ENCODE measurements around the gene RAB11FIP3. TPM values are rescaled to one million over a fixed set of nuclear protein-coding genes. Genes with fewer than 3 reads are reported as not detected.

Gene RAB11FIP3
- total RNA-seq, 2 experiments from 2014 or later: 14.8 to 18.4 TPM

- POLR2A ChIA-PET: no interaction called here
These were observed 104.8 kb downstream of the RAB11FIP3 start for GRCh38 chr16:530111-530817.

DNA sequence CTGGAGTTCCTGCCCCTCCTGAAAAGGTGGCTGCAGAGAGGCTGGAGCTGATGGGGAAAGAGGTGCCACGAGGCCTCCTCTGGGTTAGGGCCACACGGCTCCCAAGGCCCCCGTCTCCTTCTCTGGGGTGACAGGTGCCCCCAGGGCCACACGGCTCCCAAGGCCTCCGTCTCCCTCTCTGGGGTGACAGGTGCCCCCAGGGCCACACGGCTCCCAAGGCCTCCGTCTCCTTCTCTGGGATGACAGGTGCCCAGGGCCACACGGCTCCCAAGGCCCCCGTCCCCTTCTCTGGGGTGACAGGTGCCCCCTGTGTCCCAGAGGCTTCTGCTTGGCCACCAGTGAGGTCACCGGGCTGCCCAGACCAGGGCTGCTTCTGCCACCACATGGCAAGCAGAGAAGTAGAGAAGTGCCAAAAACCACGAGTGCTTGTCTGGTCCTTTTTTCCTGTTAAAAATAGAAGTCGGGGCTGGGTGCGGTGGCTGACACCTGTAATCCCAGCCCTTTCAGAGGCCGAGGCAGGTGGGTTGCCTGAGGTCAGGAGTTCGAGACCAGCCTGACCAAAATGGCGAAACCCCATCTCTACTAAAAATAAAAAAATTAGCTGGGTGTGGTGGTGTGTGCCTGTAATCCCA is 106.2 kb downstream of the RAB11FIP3 start:
- intact Hi-C loops (cut with micrococcal nuclease): no loop called here
- H3K9me3 Mint-ChIP-seq: no peaks in the 10 kb centered on the region
- H3K4me1 Mint-ChIP-seq (ENCODE audit: low read depth): peaks cover 16% of the 10 kb centered on the region
- H3K4me3 Mint-ChIP-seq: no peak overlapping the region
- DNase-seq: no peak
- H3K36me3 Mint-ChIP-seq: peaks cover 1% of the 10 kb centered on the region
- CTCF ChIA-PET: no interaction called here
- POLR2A ChIA-PET: interaction anchor here (0.9 kb wide), 1 partner anchor 175 kb away, joined by 3 read pairs; no protein-coding TSS in a partner anchor
- H3K27ac Mint-ChIP-seq: no peak overlapping the region
- H3K27me3 Mint-ChIP-seq: no peaks in the 10 kb centered on the region

More at GRCh38 chr16:530111-530817, 104.8 kb downstream of the RAB11FIP3 start:
- peaks cover 2% of the 10 kb centered on the region for H3K36me3 Mint-ChIP-seq
- CTCF ChIA-PET: no interaction called here
- peak overlapping the region; percentile 8 for H3K27ac Mint-ChIP-seq
- H3K9me3 Mint-ChIP-seq: no peaks in the 10 kb centered on the region
- no peak for DNase-seq
- H3K4me1 Mint-ChIP-seq (ENCODE audit: low read depth): peaks cover 25% of the 10 kb centered on the region
- intact Hi-C loops (cut with micrococcal nuclease): no loop called here
- no peaks in the 10 kb centered on the region for H3K27me3 Mint-ChIP-seq
- peak overlapping the region; percentile 26 for H3K4me3 Mint-ChIP-seq

DNA sequence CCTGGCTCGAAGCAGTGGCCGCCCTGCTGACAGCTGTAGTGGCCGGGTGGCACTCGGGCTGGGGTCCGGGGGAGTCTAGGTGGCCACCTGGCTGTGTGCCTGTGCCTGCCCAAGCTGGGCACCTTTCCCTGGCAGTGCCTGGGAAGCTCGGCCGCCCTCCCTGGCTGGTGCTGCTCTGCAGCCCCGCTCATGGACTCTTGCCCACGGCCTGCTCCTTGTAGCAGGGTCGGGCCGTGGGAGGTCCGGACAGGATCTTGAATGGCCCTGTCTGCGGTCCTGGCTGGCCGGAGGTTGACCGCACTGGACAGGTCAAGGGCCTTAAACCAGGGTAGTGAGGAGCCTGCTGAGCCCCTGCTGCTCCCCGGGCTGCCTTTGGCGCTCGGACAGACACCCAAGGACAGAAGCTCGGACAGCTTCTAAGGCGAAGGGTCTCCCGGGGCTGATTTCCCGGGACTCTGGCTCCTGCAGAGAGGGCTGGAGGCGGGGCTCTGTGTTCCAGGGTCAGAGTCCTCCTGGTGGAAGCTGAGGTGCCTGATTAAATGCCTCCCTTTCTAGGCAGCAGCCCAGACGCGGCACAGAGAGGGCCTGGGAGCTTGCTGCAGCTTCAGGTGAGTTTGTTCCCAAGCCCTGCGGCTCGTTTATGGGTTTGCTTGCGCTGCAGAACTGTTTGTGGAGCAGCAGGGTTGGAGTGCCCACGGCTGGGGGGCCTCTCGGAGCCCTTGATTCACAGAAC is 108.1 kb downstream of the RAB11FIP3 start:
- H3K4me1 Mint-ChIP-seq (ENCODE audit: low read depth): peaks cover 15% of the 10 kb centered on the region
- intact Hi-C loops (cut with micrococcal nuclease): no loop called here
- ChIA-PET POLR2A (no interaction called here), CTCF (no interaction called here)
- peaks cover 6% of the 10 kb centered on the region for H3K36me3 Mint-ChIP-seq
- H3K4me3 Mint-ChIP-seq: no peak overlapping the region
- H3K27me3 Mint-ChIP-seq: no peaks in the 10 kb centered on the region
- no peaks in the 10 kb centered on the region for H3K9me3 Mint-ChIP-seq
- no peak overlapping the region for H3K27ac Mint-ChIP-seq
- no peak for DNase-seq

GRCh38 chr16:534135-534534 is 108.7 kb downstream of the RAB11FIP3 start:
- intact Hi-C loops (cut with micrococcal nuclease): no loop called here

DNA sequence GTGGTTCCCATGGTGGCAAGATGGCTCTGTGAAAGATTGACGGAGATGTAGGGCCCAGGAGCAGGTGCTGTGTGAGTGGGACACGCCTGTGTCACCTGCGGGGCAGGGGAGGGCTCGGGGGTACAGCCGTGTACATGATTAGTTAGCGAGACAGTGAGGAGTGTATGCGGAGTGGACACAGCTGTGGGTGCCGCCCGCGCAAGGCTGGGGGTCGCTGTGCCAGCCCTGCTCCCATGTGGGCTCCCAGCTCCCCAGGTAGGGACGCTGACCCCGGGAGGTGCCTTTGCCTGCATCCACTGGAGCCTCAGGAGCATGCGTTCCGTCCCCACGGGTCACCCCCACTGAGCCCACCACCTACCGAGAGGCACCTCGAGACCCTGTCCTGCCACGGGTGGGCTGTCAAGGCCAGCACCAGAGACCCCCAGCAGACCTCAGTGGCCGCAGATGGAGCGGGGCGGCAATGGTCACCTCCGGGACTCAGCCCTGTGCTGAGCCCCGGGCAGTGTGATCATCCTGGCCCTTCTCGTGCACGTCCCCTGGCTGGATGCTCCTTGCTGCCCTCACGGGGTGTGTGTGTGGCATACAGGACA is 109.5 kb downstream of the RAB11FIP3 start:
- no peak for DNase-seq
- no peak overlapping the region for H3K4me3 Mint-ChIP-seq
- ChIA-PET CTCF (no interaction called here), POLR2A (no interaction called here)
- H3K36me3 Mint-ChIP-seq: peaks cover 9% of the 10 kb centered on the region
- no peak overlapping the region for H3K27ac Mint-ChIP-seq
- intact Hi-C loops (cut with micrococcal nuclease): no loop called here
- H3K4me1 Mint-ChIP-seq (ENCODE audit: low read depth): peaks cover 6% of the 10 kb centered on the region
- H3K9me3 Mint-ChIP-seq: no peaks in the 10 kb centered on the region
- H3K27me3 Mint-ChIP-seq: no peaks in the 10 kb centered on the region

More at GRCh38 chr16:534135-534534, 108.7 kb downstream of the RAB11FIP3 start:
- peaks cover 9% of the 10 kb centered on the region for H3K36me3 Mint-ChIP-seq
- H3K4me1 Mint-ChIP-seq (ENCODE audit: low read depth): peaks cover 13% of the 10 kb centered on the region
- ChIA-PET POLR2A (no interaction called here), CTCF (no interaction called here)
- no peaks in the 10 kb centered on the region for H3K9me3 Mint-ChIP-seq
- H3K27me3 Mint-ChIP-seq: no peaks in the 10 kb centered on the region
- no peak overlapping the region for H3K27ac Mint-ChIP-seq
- no peak for DNase-seq
- no peak overlapping the region for H3K4me3 Mint-ChIP-seq

DNA sequence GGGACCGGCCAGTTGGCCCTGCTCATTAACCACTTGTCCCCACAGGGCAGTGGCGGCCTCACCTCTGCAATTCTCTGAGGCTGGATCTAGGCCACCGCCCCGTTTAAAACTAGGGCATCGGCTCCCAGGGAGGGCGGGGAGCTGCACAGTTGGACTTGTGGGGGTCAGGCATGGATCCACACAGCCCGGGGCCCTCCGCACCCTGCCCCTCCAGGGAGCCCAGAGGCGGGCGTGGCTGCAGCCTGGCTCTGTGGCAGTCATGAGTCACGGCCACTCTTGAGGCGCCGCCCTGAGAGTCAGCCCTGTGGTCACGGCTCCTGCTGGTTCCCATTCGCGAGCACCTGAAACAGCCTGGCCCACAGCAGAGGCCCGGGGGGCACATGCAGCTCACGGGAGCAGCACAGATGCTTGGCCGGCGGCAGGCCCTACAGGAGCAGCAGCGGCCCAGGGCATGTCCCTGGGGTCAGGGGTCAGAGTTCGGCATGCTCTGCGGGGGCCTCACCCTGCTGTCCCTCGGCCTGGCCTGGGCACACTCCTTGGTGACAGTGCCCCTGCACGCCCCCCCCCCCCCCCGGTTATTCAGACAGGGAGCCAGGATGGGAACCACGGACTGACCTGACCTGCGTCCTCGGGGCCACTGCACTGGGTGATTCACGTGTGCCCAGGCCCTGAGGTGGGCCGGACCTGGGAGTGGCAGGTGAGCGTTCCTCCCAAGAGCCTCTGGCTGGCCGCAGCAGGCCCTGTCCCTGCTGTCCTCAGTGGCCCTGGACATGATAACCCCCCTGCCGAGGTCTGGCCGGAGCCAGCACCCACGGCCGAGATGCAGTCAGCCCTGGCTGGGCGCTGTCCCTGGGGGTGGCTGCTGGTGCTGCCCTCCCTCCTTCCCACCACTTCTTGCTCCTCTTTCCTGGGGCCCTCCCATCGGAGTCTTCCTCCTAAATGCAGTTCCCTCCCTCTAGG is 110.3 kb downstream of the RAB11FIP3 start:
- Mint-ChIP-seq H3K27me3 (no peaks in the 10 kb centered on the region), H3K4me1 (ENCODE audit: low read depth) (no peaks in the 10 kb centered on the region), H3K4me3 (no peak overlapping the region), H3K36me3 (peaks cover 9% of the 10 kb centered on the region), H3K27ac (no peak overlapping the region), H3K9me3 (no peaks in the 10 kb centered on the region)
- POLR2A ChIA-PET: no interaction called here
- CTCF ChIA-PET: no interaction called here
- DNase-seq: no peak
- intact Hi-C loops (cut with micrococcal nuclease): no loop called here

DNA sequence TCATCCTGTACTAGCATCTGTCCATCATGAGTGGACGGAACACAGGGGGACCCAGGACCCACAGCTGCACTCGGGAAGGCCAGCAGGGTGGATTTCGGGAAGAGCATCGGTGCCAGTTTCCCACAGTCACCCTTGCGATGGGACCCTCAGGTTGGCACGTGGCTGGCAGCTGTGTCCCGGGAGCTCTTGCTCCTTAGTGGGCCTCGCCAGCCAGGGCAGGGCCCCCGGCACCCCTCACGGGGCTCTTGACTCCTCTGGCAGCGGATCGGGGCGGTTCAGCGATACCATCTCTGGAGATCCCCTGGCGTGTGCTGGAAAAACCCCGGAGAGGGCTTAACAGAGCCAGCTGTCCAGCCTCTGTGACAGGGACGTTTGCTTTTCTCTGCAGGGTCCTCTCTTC is 111.3 kb downstream of the RAB11FIP3 start:
- CTCF ChIA-PET: no interaction called here
- H3K4me3 Mint-ChIP-seq: no peak overlapping the region
- no peaks in the 10 kb centered on the region for H3K4me1 Mint-ChIP-seq (ENCODE audit: low read depth)
- POLR2A ChIA-PET: no interaction called here
- peaks cover 9% of the 10 kb centered on the region for H3K36me3 Mint-ChIP-seq
- no peaks in the 10 kb centered on the region for H3K27me3 Mint-ChIP-seq
- intact Hi-C loops (cut with micrococcal nuclease): no loop called here
- no peak for DNase-seq
- no peak overlapping the region for H3K27ac Mint-ChIP-seq
- no peaks in the 10 kb centered on the region for H3K9me3 Mint-ChIP-seq

- POLR2A ChIA-PET: no interaction called here
- DNase-seq: no peak
- peaks cover 12% of the 10 kb centered on the region for H3K36me3 Mint-ChIP-seq
- no peak overlapping the region for H3K4me3 Mint-ChIP-seq
- H3K4me1 Mint-ChIP-seq (ENCODE audit: low read depth): no peaks in the 10 kb centered on the region
- CTCF ChIA-PET: no interaction called here
- no peak overlapping the region for H3K27ac Mint-ChIP-seq
- no peaks in the 10 kb centered on the region for H3K27me3 Mint-ChIP-seq
- intact Hi-C loops (cut with micrococcal nuclease): no loop called here
- H3K9me3 Mint-ChIP-seq: no peaks in the 10 kb centered on the region
These were observed 112.2 kb downstream of the RAB11FIP3 start for GRCh38 chr16:537415-538335.

- CTCF ChIA-PET: interaction anchor here (1.5 kb wide), 1 partner anchor 39 kb away, joined by 3 read pairs; no protein-coding TSS in a partner anchor
- no peaks in the 10 kb centered on the region for H3K27me3 Mint-ChIP-seq
- no peaks in the 10 kb centered on the region for H3K9me3 Mint-ChIP-seq
- H3K4me3 Mint-ChIP-seq: no peak overlapping the region
- no peaks in the 10 kb centered on the region for H3K4me1 Mint-ChIP-seq (ENCODE audit: low read depth)
- no peak overlapping the region for H3K27ac Mint-ChIP-seq
- intact Hi-C loops (cut with micrococcal nuclease): no loop called here
- no peak for DNase-seq
- peaks cover 12% of the 10 kb centered on the region for H3K36me3 Mint-ChIP-seq
- POLR2A ChIA-PET: no interaction called here
These were observed 114.6 kb downstream of the RAB11FIP3 start for GRCh38 chr16:539901-540530.

GRCh38 chr16:540645-541340 is 115.3 kb downstream of the RAB11FIP3 start:
- Mint-ChIP-seq H3K36me3 (peaks cover 11% of the 10 kb centered on the region), H3K27ac (no peak overlapping the region), H3K4me1 (ENCODE audit: low read depth) (no peaks in the 10 kb centered on the region), H3K27me3 (no peaks in the 10 kb centered on the region), H3K4me3 (no peak overlapping the region), H3K9me3 (no peaks in the 10 kb centered on the region)
- no peak for DNase-seq
- CTCF ChIA-PET: interaction anchor here (1.5 kb wide), 1 partner anchor 38 kb away, joined by 3 read pairs; no protein-coding TSS in a partner anchor
- intact Hi-C loops (cut with micrococcal nuclease): no loop called here
- POLR2A ChIA-PET: no interaction called here

Data from activated CD4-positive, alpha-beta memory T cell treated with anti-CD3 and anti-CD28 coated beads for 36 hours (primary cell).